Mesendoderm (in vitro differentiated cells): ENCODE measurements around the gene GNAL.

Source experiments
- DNase-seq: peaks from one replicate; pipeline ENCODE4 v3.0.0; 2013
- H2AK5ac ChIP-seq: 2 replicates; pipeline ENCODE4 v1.6.1; 2013; ENCODE audit warnings: low read length, inconsistent platforms
- H2BK120ac ChIP-seq: 2 replicates; pipeline ENCODE4 v1.6.1; 2013; ENCODE audit warnings: low read depth, mild to moderate bottlenecking, low read length, moderate library complexity, mixed read lengths
- H2BK15ac ChIP-seq: replicated peaks from 2 replicates; pipeline ENCODE4 v1.6.1; 2013; ENCODE audit warnings: low read depth, mild to moderate bottlenecking, moderate library complexity
- H2BK5ac ChIP-seq: 2 replicates; pipeline ENCODE4 v1.6.1; 2013; ENCODE audit warnings: low read length, inconsistent platforms
- H3K18ac ChIP-seq: 2 replicates; pipeline ENCODE4 v1.6.1; 2013; ENCODE audit warnings: mild to moderate bottlenecking, low read length, mixed read lengths
- H3K23ac ChIP-seq: one replicate; pipeline ENCODE4 v1.6.1; 2013; ENCODE audit warnings: low read length
- H3K27ac ChIP-seq: 2 replicates; pipeline ENCODE4 v1.5.1; 2013; ENCODE audit warnings: low read depth, mild to moderate bottlenecking, inconsistent platforms, low read length, moderate library complexity
- H3K27me3 ChIP-seq: 2 replicates; pipeline ENCODE4 v1.6.1; 2013; ENCODE audit warnings: low read length, control low read depth, mild to moderate bottlenecking, inconsistent platforms; ENCODE audit not compliant: insufficient read depth, poor library complexity
- H3K36me3 ChIP-seq: 2 replicates; pipeline ENCODE4 v1.6.1; 2013; ENCODE audit warnings: low read length, inconsistent platforms; ENCODE audit not compliant: control insufficient read depth, insufficient read depth
- H3K4ac ChIP-seq: one replicate; pipeline ENCODE4 v1.6.1; 2013; ENCODE audit warnings: low read depth, mild to moderate bottlenecking, low read length, moderate library complexity
- H3K4me1 ChIP-seq: 2 replicates; pipeline ENCODE4 v1.6.1; 2013; ENCODE audit warnings: low read depth, low read length, inconsistent platforms; ENCODE audit not compliant: control insufficient read depth
- H3K4me2 ChIP-seq: 2 replicates; pipeline ENCODE4 v1.6.1; 2013; ENCODE audit warnings: low read length
- H3K4me3 ChIP-seq: 2 replicates; pipeline ENCODE4 v1.5.1; 2013; ENCODE audit warnings: mild to moderate bottlenecking, low read length
- H3K56ac ChIP-seq: one replicate; pipeline ENCODE4 v1.6.1; 2013; ENCODE audit warnings: low read length
- H3K79me1 ChIP-seq: 2 replicates; pipeline ENCODE4 v1.6.1; 2013; ENCODE audit warnings: low read length, inconsistent platforms
- H3K79me2 ChIP-seq: 2 replicates; pipeline ENCODE4 v1.6.1; 2013; ENCODE audit warnings: mild to moderate bottlenecking, low read length; ENCODE audit not compliant: control insufficient read depth, insufficient read depth
- H3K9ac ChIP-seq: 2 replicates; pipeline ENCODE4 v1.6.1; 2013; ENCODE audit warnings: low read length, inconsistent platforms
- H4K5ac ChIP-seq: one replicate; pipeline ENCODE4 v1.6.1; 2013; ENCODE audit warnings: low read length
- H4K8ac ChIP-seq: one replicate; pipeline ENCODE4 v1.6.1; 2013; ENCODE audit warnings: low read depth, mild to moderate bottlenecking, control low read depth, low read length, moderate library complexity
- WGBS: extraction: QIAGEN DNeasy Blood & Tissue Kit; methylation state at CpG from one replicate; pipeline ENCODE4 v1.1.7; 2013; ENCODE audit warnings: low lambda C conversion rate, missing lambda C conversion rate; ENCODE audit not compliant: insufficient coverage; ENCODE audit errors: extremely low coverage; 5-methylcytosine and 5-hydroxymethylcytosine counted together

Gene GNAL

DNA sequence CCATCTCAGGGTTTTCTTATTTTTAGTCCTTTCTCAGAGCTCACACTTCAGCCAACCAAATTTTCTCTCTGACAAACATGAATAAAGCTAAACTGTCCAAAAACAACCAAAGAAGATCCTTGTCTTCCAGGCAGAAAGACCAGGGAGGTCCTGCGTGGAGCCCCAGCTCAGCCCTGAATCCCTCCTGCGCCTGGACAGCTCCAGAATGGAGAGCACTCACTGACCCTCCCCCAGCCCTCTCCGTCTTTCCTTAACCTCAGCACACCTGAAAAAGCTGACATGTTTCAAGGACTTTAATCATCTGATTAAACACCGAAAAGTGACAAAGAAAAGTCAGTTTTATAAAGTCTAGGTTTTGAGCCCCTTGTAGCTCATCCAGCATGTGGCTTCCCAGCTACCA lies 22.9 kb upstream of the GNAL start:
- no peaks in the 10 kb centered on the region for H3K79me1 ChIP-seq
- H3K79me2 ChIP-seq, result no peaks in the 10 kb centered on the region
- no peak overlapping the region for H2BK120ac ChIP-seq
- no peak overlapping the region for H4K5ac ChIP-seq
- no peak overlapping the region for H2BK15ac ChIP-seq
- H3K56ac ChIP-seq, result no peak overlapping the region
- H3K9ac ChIP-seq, result no peak overlapping the region
- no peak for DNase-seq
- H2AK5ac ChIP-seq, result no peak overlapping the region
- no peak overlapping the region for H3K4me2 ChIP-seq
- H3K4ac ChIP-seq, result no peak overlapping the region
- H3K4me3 ChIP-seq, result no peak overlapping the region
- H4K8ac ChIP-seq, result no peak overlapping the region
- peaks cover 6% of the 10 kb centered on the region for H3K4me1 ChIP-seq
- H3K27ac ChIP-seq, result no peak overlapping the region
- no peak overlapping the region for H2BK5ac ChIP-seq
- H3K27me3 ChIP-seq, result no peaks in the 10 kb centered on the region
- H3K18ac ChIP-seq, result no peak overlapping the region
- WGBS, result no CpG with 5 or more reads among the region's 4 CpGs
- H3K23ac ChIP-seq, result no peak overlapping the region
- H3K36me3 ChIP-seq, result no peaks in the 10 kb centered on the region

DNA sequence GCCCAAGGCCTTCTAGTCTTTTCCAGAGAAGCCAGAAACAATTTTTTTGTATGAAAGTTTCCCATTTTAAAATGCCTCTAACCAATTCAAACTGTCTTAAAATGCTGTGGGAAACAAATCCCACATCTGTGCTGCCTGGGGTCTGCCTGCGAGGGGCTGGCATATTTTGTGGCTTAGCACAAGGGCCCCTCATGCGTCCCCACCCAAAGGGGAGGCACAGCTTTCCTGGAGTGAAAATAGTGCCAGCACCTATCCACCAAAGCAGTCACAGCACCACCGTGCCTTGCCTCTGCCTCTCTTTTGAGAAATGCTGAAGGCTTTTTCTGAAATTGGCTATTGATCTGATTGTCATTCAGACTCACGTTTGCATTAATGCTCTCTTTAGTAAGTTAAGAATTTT lies 22.2 kb upstream of the GNAL start:
- Histone ChIP-seq H4K8ac (no peak overlapping the region), H2AK5ac (no peak overlapping the region), H2BK5ac (no peak overlapping the region), H3K27me3 (no peaks in the 10 kb centered on the region), H3K18ac (no peak overlapping the region), H3K9ac (no peak overlapping the region), H3K4me2 (no peak overlapping the region), H3K27ac (no peak overlapping the region), H2BK120ac (no peak overlapping the region), H3K4ac (no peak overlapping the region), H3K4me3 (no peak overlapping the region), H3K56ac (peak overlapping the region; percentile 12), H3K36me3 (no peaks in the 10 kb centered on the region), H4K5ac (no peak overlapping the region), H3K79me2 (no peaks in the 10 kb centered on the region), H3K23ac (no peak overlapping the region), H3K79me1 (no peaks in the 10 kb centered on the region), H3K4me1 (peaks cover 6% of the 10 kb centered on the region), H2BK15ac (no peak overlapping the region)
- no CpG with 5 or more reads among the region's 4 CpGs for WGBS
- no peak for DNase-seq

DNA sequence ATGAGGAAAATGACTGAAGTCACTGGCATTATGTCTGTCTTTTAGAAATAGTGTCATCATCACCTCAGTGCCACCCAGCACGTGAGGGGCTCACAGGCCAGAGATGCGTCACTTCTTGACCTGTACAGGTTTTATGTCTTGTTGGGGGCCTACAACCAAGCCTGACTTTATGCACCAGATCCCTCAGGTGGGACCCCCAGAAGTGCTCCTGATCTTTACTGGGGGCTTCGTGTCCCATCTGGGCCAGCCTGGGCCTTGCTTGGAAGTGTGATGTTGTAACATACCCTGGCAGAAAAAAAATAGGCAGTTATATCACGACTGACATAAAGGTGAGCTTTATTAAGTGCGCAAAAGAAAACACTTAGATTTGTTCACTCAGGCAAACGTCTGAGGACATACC lies 21.5 kb upstream of the GNAL start:
- H3K4me3 ChIP-seq, result no peak overlapping the region
- H4K5ac ChIP-seq, result no peak overlapping the region
- DNase-seq, result no peak
- no peak overlapping the region for H3K56ac ChIP-seq
- H3K4me2 ChIP-seq, result no peak overlapping the region
- H2BK15ac ChIP-seq, result no peak overlapping the region
- WGBS, result no CpG with 5 or more reads among the region's 6 CpGs
- H3K27ac ChIP-seq, result no peak overlapping the region
- H3K18ac ChIP-seq, result no peak overlapping the region
- no peak overlapping the region for H2BK120ac ChIP-seq
- no peak overlapping the region for H3K9ac ChIP-seq
- H3K4ac ChIP-seq, result no peak overlapping the region
- H3K23ac ChIP-seq, result no peak overlapping the region
- H3K79me2 ChIP-seq, result no peaks in the 10 kb centered on the region
- H2AK5ac ChIP-seq, result no peak overlapping the region
- no peak overlapping the region for H2BK5ac ChIP-seq
- no peaks in the 10 kb centered on the region for H3K27me3 ChIP-seq
- H3K79me1 ChIP-seq, result no peaks in the 10 kb centered on the region
- peaks cover 6% of the 10 kb centered on the region for H3K4me1 ChIP-seq
- no peak overlapping the region for H4K8ac ChIP-seq
- H3K36me3 ChIP-seq, result no peaks in the 10 kb centered on the region

DNA sequence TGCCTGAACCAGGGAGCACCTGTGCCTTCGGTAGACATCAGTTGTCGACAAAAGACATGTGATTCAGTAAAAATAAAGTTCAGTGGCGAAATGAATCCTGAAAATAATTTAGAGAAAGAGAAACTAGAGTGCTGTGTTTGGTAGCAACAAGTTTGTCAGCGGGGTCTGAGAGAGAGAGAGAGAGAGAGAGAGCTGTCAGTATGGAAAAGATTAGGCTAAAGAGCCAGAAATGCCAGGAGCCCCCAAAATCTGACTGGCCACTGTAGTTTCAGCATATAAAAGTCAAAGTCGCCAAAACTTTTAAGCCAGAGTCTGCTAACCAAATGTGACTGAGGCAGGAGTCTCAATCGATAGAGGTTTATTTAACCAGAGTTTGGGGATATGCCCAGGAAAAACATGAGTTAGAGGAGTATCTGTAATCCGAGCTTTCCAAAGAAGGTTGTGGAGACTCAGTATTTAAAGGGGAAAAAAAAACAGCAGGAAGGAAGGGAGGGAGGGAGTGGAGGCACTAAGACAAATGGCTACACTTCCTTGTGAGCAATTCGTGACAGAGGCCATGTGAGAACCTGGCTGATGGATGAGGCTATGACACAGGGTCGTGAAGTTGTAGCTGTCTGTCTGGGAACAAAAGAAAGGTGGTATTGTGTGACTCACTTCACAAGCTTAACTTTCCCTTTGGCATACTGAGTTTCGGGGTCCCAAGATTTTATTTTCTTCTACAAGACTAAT lies 20.5 kb upstream of the GNAL start:
- H2AK5ac ChIP-seq, result no peak overlapping the region
- peak; percentile 32 for DNase-seq
- no peak overlapping the region for H2BK5ac ChIP-seq
- H3K4ac ChIP-seq, result no peak overlapping the region
- no peak overlapping the region for H3K18ac ChIP-seq
- no peaks in the 10 kb centered on the region for H3K36me3 ChIP-seq
- H3K79me2 ChIP-seq, result no peaks in the 10 kb centered on the region
- no peak overlapping the region for H3K4me3 ChIP-seq
- H4K5ac ChIP-seq, result no peak overlapping the region
- WGBS, result no CpG with 5 or more reads among the region's 10 CpGs
- H3K4me1 ChIP-seq, result peaks cover 6% of the 10 kb centered on the region
- no peak overlapping the region for H3K23ac ChIP-seq
- H2BK120ac ChIP-seq, result no peak overlapping the region
- H4K8ac ChIP-seq, result no peak overlapping the region
- no peaks in the 10 kb centered on the region for H3K79me1 ChIP-seq
- H3K56ac ChIP-seq, result no peak overlapping the region
- H2BK15ac ChIP-seq, result no peak overlapping the region
- H3K4me2 ChIP-seq, result no peak overlapping the region
- no peaks in the 10 kb centered on the region for H3K27me3 ChIP-seq
- no peak overlapping the region for H3K9ac ChIP-seq
- H3K27ac ChIP-seq, result no peak overlapping the region

DNA sequence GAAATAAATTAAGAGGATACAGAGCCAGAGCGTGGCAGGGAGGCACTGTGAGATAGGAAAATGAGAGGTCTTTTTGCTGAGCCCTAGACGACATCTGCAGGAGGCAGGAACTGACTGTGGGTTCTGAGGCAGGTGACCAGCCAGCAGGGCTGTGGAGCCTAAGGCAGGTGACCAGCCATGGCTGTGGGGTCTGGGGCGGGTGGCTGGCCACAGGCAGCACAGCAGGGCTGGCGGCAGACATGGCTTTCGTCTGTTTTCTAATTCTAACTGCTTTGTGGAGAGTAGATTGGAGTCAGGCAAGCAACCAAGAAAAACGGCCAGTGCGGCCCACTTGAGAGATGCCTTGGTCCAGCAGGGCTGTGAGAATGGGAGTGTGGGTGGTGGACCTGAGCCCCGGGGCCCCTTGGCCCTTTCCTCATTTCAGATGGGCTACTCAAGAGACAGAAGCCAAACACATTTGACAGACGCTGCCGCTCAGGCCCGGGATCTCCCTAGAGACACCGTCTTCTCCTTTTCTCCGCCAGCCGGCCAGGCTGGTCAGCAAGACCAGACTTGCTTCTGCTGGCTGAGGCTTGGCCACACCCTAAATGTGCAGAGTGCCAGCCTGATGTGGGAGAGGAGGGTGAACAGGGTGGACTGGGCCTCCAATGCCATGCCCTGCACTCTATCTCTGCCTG lies 19.7 kb upstream of the GNAL start:
- H3K79me1 ChIP-seq, result no peaks in the 10 kb centered on the region
- no peak overlapping the region for H2AK5ac ChIP-seq
- H4K5ac ChIP-seq, result no peak overlapping the region
- no peaks in the 10 kb centered on the region for H3K27me3 ChIP-seq
- no peak overlapping the region for H2BK5ac ChIP-seq
- no peak overlapping the region for H2BK120ac ChIP-seq
- H3K36me3 ChIP-seq, result no peaks in the 10 kb centered on the region
- H4K8ac ChIP-seq, result no peak overlapping the region
- H3K4me3 ChIP-seq, result no peak overlapping the region
- H3K18ac ChIP-seq, result no peak overlapping the region
- H3K27ac ChIP-seq, result no peak overlapping the region
- no peak overlapping the region for H3K4me2 ChIP-seq
- H3K23ac ChIP-seq, result peak overlapping the region; percentile 31
- no CpG with 5 or more reads among the region's 14 CpGs for WGBS
- DNase-seq, result no peak
- peak overlapping the region; percentile 20 for H3K56ac ChIP-seq
- H3K4me1 ChIP-seq, result peaks cover 6% of the 10 kb centered on the region
- no peaks in the 10 kb centered on the region for H3K79me2 ChIP-seq
- no peak overlapping the region for H3K4ac ChIP-seq
- no peak overlapping the region for H2BK15ac ChIP-seq
- H3K9ac ChIP-seq, result no peak overlapping the region

DNA sequence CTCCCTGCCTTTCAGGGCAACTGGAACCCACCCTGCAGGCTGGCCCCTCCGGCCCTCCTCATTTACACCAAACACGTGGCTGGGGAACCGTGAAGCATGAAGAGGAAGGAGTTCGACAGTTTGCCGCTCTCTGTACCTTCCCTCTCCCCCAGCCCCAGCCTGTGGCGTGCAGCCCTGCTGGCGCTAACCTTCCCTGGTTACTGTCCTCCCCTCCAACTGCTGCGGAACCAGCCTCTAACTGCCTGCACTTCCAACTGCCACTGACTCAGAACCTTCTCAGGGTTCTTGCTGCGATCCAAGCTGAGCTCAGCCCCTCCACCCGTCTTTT lies 19.2 kb upstream of the GNAL start:
- Histone ChIP-seq H3K56ac (peak overlapping the region; percentile 15), H3K4me3 (no peak overlapping the region), H3K4ac (no peak overlapping the region), H3K27me3 (no peaks in the 10 kb centered on the region), H3K36me3 (no peaks in the 10 kb centered on the region), H2BK5ac (no peak overlapping the region), H3K4me2 (no peak overlapping the region), H4K5ac (no peak overlapping the region), H2BK120ac (no peak overlapping the region), H2BK15ac (no peak overlapping the region), H3K9ac (no peak overlapping the region), H3K79me2 (no peaks in the 10 kb centered on the region), H3K4me1 (peaks cover 6% of the 10 kb centered on the region), H4K8ac (no peak overlapping the region), H3K23ac (no peak overlapping the region), H3K18ac (no peak overlapping the region), H3K79me1 (no peaks in the 10 kb centered on the region), H3K27ac (no peak overlapping the region), H2AK5ac (no peak overlapping the region)
- WGBS, result no CpG with 5 or more reads among the region's 10 CpGs
- DNase-seq, result no peak
